ENCODE results near the gene GAP43.

GRCh38 chr3:115708540-115708939 lies 85.2 kb downstream of the GAP43 start:
- TF ChIP-seq CTCF (IDR thresholded peaks at IDR 0.05): no peak
- TF ChIP-seq POLR2AphosphoS5 (IDR thresholded peaks at IDR 0.05; ENCODE audit: insufficient read depth in 1 of 2, low read depth in 1 of 2): no peak

Data from vagina (tissue), 2 donors.